Effector CD8-positive, alpha-beta T cell (primary cell): Measurements from ENCODE around the gene TOX3.

ENCODE experiments used
- DNase-seq: peaks from one replicate; lab custom pipeline; 2025; lab: John Stamatoyannopoulos, UW

TOX3 gene

GRCh38 chr16:52537516-52537915, 9.4 kb downstream of the TOX3 start:
- DNase-seq: no peak

GRCh38 chr16:52535076-52535475, 11.9 kb downstream of the TOX3 start:
- DNase-seq: no peak

- no peak for DNase-seq
These were observed 13.6 kb downstream of the TOX3 start for GRCh38 chr16:52533296-52533695.

- no peak for DNase-seq
These were observed 14.6 kb downstream of the TOX3 start for GRCh38 chr16:52532384-52532783.

- no peak for DNase-seq
These were observed 17.7 kb downstream of the TOX3 start for GRCh38 chr16:52529226-52529625.

GRCh38 chr16:52528393-52529065, 18.4 kb downstream of the TOX3 start:
- DNase-seq: no peak

- no peak for DNase-seq
These were observed 20.1 kb downstream of the TOX3 start for GRCh38 chr16:52526830-52527229.

- DNase-seq: no peak
These were observed 20.7 kb downstream of the TOX3 start for GRCh38 chr16:52526116-52526828.

GRCh38 chr16:52521570-52521969, 25.4 kb downstream of the TOX3 start:
- DNase-seq: no peak

- no peak for DNase-seq
These were observed 28.1 kb downstream of the TOX3 start for GRCh38 chr16:52518884-52519283.

- DNase-seq: no peak
These were observed 31.8 kb downstream of the TOX3 start for GRCh38 chr16:52515068-52515671.

GRCh38 chr16:52512297-52512987, 34.5 kb downstream of the TOX3 start:
- DNase-seq: no peak

- no peak for DNase-seq
These were observed 45.2 kb downstream of the TOX3 start for GRCh38 chr16:52501746-52502145.

- no peak for DNase-seq
These were observed 46.0 kb downstream of the TOX3 start for GRCh38 chr16:52500963-52501362.

GRCh38 chr16:52499060-52499440, 47.9 kb downstream of the TOX3 start:
- no peak for DNase-seq

- DNase-seq: no peak
These were observed 48.4 kb downstream of the TOX3 start for GRCh38 chr16:52498328-52499059.

GRCh38 chr16:52497067-52497816, 49.7 kb downstream of the TOX3 start:
- no peak for DNase-seq

GRCh38 chr16:52496051-52496876, 50.7 kb downstream of the TOX3 start:
- DNase-seq: no peak

GRCh38 chr16:52494621-52495020, 52.3 kb downstream of the TOX3 start:
- DNase-seq: no peak

GRCh38 chr16:52494145-52494544, 52.8 kb downstream of the TOX3 start:
- no peak for DNase-seq
